ENCODE results near the gene DNAH17.

DNAH17 gene, protein sequence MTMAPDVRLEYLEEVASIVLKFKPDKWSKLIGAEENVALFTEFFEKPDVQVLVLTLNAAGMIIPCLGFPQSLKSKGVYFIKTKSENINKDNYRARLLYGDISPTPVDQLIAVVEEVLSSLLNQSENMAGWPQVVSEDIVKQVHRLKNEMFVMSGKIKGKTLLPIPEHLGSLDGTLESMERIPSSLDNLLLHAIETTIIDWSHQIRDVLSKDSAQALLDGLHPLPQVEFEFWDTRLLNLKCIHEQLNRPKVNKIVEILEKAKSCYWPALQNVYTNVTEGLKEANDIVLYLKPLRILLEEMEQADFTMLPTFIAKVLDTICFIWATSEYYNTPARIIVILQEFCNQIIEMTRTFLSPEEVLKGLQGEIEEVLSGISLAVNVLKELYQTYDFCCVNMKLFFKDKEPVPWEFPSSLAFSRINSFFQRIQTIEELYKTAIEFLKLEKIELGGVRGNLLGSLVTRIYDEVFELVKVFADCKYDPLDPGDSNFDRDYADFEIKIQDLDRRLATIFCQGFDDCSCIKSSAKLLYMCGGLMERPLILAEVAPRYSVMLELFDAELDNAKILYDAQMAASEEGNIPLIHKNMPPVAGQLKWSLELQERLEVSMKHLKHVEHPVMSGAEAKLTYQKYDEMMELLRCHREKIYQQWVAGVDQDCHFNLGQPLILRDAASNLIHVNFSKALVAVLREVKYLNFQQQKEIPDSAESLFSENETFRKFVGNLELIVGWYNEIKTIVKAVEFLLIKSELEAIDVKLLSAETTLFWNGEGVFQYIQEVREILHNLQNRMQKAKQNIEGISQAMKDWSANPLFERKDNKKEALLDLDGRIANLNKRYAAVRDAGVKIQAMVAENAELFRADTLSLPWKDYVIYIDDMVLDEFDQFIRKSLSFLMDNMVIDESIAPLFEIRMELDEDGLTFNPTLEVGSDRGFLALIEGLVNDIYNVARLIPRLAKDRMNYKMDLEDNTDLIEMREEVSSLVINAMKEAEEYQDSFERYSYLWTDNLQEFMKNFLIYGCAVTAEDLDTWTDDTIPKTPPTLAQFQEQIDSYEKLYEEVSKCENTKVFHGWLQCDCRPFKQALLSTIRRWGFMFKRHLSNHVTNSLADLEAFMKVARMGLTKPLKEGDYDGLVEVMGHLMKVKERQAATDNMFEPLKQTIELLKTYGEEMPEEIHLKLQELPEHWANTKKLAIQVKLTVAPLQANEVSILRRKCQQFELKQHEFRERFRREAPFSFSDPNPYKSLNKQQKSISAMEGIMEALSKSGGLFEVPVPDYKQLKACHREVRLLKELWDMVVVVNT (N-terminal part only)

DNA sequence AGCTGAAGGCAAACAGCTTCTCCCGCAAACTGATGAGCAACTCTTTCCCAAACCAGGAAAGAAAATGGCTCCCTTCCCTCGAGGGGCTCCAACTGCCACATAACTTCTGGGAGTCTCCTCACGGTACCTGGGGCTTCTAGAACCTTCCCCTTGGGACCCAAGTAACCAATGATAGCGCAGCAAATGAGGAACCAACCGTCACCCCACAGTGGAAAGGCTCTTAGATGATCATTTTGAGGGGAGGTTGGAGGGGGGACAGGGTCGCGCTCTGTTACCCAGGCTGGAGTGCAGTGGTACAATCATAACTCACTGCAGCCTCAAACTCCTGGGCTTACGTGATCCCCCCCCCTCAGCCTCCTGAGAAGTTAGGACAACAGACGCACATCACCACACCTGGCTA is at the start of gene DNAH17:
Gene DNAH17, minus strand, starts transcription at position 101 of the 400 bp plus-strand sequence. CDS start 2,339 bp downstream, outside the sequence.
- no peak for DNase-seq (ENCODE audit: low read depth)

DNA sequence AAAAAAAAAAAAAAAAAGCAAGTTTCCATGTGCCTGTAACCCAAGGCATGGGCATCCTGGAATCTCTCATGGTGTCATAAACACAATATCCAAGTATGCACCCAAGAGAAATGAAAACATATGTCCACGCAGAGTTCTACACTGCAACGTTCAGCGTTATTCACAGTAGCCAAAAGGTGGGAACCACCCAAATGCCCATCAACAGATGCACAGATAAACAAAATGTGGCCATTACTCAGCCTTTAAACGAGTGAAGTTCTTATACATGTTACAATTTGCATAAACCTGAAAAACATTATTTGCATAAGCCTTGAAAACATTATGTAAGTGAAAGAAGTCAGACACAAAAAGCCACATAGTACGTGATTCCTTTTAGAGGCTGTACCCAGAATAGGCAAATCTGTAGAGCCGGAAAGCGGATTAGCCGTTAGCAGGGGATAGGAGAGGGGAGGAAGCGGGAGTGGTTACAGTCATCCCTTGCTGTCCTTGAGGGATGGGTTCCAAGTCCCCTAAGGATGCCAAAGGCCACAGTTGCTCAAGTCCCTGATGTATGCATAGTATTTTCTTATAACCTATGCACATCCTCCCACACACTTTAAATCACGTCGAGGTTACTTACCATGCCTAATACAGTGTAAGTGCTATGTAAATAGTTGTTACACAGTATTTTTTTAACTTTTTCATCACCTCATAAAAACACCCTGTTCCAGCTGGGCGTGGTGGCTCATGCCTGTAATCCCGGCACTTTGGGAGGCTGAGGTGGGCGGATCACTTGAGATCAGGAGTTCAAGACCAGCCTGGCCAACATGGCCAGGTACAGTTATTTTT is 47.3 kb upstream of the DNAH17 start:
- no peak for DNase-seq (ENCODE audit: low read depth)

DNA sequence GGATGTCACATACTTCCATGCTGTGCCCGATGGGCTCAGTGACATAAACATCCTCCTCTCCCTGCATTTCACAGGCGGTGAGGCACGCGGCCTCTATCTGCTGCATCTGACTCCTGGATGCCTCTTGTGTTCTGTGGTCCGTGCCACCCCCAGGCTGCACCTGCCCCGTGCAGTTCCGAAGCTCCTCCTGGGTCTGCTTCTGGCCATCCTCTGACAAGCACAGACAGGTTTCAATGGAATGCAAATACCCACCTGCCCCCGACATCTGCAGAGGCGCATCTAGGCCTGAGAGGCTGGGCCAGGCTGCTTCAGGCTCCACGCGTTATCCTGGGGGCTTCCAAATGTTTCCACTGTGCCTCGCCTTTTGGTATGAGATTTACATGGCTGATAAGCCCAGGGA is 46.3 kb upstream of the DNAH17 start:
- DNase-seq (ENCODE audit: low read depth), result no peak

DNA sequence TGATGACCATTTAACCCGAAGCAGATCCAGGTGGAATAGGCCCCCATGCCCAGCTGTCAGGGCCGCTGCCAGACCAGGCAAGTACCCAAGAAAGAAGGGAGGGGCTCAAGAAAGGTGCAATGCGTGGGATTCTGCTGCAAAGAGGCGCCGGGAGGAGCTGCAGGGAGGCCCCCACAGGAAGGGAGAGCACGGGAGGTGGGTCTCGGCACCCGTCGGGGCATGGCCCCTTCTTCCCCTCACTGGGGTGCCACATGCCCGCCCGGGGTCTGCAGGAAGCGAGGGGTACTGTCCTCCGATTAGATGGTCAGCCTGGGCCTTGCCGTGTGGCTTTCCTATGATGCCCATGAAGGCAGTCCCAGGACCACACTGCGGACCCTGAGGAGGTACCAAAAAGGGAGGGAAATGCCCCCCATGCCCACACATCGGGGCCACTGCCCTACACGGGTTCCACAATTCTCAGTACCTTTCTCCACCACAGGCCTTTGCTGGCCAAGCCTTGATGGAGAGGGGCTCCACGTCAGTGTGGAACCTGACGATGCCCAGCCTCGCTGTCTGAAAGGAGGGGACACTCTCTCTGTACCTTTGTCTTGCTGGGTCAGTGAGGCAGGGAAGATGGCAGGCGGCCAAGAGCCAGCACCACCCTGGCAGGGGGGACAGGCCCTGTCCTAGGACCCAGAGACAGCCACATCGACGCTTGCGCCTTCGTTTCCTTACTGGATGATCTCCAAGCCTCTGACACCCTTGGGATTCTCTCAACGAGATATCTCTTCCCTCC is 45.5 kb upstream of the DNAH17 start:
- no peak for DNase-seq (ENCODE audit: low read depth)

DNA sequence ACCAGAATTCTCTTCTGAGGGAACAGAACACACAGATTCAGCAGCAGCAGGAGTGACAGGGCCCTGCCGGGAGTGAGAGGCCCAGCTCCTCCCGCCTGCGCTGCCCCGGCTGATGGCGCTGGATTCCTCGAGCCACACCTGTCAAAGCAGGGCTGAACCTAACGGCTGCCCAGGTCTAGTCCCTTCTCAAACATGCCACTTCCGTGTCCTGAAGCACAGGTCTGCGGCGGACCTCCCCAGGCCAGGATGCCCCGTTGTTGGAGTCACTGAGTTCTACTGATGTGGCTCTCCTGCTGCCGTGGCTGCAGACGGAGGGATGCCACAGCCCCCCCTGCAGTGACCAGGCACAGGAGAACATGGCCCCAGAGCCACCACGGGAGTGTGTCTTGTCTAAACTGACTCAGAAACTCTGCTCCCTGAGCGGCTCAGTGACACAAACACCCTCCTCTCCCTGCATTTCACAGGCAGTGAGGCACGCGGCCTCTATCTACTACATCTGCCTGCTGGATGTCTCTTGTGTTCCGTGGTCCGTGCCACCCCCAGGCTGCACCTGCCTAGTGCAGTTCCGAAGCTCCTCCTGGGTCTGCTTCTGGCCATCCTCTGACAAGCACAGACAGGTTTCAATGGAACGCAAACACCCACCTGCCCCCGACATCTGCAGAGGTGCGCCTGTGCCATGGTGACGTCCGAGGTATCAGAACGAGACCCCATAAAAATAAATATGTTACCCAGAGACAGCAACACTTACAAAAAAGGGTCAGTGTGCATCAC is 44.7 kb upstream of the DNAH17 start:
- no peak for DNase-seq (ENCODE audit: low read depth)

DNA sequence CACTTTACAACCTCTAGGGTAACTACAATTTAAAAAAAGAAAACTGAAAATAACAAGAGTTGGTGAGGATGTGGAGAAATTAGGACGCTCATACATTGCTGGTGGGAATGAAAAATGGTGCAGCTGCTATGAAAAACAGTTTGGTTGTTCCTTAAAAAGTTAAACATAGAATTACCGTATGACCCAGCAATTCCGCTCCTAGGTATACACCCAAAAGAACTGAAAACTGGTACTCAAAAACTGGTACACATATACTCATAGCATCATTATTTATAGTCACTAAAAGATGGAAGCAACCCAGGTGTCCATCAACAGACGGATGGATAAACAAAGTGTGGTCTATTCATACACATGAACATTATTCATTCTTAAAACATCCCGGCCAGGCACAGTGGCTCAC is 42.9 kb upstream of the DNAH17 start:
- DNase-seq (ENCODE audit: low read depth), result no peak

DNA sequence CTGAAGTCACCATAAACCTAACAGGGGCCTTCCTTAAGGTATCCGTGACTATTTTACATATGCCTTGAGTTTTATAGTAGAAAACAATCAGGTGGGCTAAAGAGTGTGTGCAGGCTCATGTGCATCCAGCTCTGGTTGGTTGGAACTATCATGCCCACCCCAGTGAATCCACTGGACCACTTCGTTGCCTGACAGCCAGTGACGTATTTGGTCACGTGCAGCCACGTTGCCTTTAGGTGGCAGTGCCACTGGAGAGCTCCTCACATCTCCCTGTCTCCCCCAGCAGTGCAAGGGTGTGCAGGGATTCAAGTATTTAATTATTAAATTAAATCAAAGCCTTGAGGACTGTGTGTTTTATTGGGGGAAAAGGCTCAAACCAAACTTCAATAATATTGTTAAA is 42.1 kb upstream of the DNAH17 start:
- no peak for DNase-seq (ENCODE audit: low read depth)

DNA sequence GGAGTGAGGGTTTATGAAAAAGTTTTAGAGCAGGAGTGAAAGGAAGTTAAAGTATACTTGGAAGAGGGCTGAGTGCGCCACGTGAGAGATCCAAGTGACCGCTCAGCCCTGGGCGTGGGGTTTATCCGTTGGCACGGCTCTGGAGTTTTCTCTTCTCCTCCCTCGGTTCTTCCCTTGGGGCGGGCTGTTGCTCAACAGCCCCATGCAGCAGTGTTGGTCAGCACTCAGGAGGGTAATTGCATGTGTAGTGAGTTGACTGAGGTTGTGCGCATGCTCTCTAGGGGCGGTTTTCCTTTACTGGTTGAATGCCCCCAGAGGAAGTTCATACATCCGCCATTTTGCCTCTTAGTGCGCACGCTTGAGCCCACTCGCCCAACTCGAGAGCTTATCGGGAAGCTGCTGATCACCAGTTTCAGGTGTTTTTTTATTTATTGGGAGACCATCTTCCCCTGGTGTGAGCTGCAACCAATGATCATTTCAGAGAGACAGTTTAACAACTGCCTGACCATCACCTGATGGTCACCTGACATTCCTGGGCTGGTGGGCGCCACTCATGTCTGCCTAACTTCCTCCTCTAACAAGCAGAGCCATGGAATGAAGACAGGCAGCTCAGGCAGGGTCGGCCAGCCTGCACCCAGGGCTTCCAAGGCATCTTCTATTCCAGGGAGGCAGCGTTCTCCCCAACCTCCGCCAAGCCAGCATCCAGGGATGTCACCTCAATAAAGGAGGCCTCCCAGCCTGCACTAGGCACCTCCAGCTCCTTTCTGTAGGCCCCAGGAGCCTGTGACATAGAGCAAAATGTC is 41.3 kb upstream of the DNAH17 start:
- DNase-seq (ENCODE audit: low read depth), result no peak

DNA sequence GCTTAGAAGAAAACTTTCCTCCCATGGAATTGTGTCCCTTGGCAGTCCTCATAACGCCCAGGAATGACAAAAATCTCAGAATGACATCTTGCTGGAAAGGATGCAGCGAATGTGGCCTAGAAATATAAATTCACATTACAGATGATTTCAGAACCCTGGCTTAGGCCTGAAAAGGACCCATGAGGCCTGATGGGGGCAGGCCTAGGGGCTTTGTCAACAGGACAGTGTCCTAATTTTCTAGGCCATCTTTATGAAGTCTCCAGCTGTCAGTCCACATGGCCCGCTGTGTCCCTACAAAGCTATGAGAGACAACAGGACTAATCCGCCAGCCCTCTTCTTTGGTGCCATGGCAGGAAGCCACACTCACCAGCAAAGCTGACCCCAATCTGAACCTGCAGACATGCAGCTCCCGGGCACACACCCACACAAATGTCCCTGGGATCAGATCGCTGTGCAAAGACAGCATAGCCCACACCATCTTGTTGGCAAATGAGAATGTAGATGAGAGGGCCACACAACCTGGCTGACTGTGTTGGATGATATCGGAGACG is 40.4 kb upstream of the DNAH17 start:
- DNase-seq (ENCODE audit: low read depth), result no peak

DNA sequence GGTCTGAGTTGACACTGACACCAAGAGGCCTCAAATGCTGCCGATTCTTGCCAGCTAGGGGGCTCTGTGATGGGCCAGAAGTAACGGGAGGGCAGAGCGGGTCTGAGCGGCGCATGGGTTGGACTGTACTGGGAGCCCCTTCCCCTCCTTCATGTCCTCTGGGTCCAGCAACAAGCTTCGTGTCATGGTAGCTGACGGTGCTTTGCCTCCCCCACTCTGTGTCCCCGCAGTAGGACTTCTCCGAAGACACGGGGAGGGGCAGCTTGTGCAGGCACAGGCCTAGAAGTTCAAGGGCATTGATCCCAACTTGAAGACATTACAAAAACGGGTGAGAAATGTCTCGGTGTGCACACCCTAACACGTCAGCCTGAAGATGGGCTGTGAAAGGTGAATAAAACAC is 39.8 kb upstream of the DNAH17 start:
- DNase-seq (ENCODE audit: low read depth), result no peak

DNA sequence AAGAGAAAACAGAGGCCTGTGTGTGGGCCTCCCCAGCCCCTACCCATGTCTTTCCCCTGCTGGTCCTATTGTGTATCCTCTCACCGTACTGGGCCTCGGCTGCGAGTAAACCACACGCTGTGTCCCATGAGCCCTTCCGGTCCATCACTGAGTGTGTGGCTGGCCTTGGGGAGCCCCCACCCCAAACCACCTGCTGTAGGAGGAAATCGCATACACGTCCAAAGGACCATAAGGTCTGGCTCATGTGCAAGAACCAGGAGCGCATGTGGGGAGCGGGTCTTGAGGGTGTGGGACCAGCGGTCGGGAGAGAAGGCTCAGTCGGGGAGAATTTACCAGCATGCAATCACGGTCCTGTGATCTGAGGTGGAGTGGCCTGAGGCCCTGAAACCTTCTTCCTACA is 38.4 kb upstream of the DNAH17 start:
- no peak for DNase-seq (ENCODE audit: low read depth)

DNA sequence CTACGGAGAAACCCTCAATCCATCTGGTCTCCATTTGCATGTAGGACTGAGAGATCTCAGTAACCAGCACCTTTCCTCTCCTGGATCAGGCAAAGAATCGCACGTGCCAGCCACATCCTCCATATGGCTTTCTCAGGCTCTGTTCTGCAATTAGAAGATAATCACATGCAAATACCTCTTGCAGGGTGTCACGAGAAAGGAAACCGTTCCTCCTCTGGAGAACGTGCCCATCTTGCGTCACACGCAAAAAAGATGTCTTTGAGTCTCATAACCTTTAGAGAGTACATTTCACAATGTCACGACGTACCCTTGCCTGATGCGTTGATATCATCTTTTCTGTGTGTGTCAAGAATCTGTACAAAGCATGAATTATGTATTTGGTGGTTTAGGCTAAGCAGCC is 36.2 kb upstream of the DNAH17 start:
- no peak for DNase-seq (ENCODE audit: low read depth)

DNA sequence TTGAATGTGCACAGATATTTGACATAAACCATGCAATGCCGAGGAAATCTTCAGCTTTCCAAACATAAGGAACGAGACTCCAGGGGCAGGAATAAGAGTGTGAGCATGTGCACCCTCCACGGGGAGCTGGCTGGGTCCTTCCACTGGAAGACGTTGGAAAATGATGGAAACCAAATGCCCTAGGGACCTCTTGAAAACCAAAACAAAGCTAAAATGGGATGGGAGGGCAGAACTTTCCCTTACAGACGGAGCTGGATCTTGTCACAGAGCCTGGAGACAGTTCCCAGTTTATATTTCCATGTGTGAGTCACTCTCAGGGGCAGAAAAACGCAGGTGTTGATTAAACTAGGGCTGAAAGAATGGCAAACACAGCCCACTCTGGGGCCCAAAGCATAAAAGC is 34.4 kb upstream of the DNAH17 start:
- no peak for DNase-seq (ENCODE audit: low read depth)

DNA sequence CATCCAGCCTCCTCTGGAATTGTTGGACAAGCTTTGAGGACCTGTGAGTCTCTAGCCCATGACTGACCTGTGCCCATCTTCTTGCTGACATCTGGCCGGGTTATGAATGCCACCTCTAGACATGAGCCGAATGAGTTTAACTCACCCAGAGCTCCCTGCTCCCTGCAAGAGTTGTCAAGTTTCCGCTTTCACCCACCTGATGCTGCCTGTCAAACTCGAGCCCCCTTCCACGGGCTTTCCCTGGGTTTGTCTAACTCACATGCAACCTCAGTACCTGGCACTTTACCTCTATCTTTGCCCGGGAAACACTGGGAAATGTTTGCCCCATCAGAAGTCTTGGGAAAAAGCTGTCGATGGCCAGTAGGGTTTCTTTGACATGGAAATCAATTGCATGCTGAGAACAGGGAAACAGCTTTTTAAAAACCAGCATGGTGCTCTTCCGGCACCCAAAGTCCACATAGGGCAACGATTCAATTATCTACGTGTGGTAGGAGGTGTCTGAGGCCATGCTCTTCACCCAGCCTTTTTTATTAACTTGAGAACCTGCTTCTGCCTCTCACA is 33.8 kb upstream of the DNAH17 start:
- DNase-seq (ENCODE audit: low read depth), result no peak

DNA sequence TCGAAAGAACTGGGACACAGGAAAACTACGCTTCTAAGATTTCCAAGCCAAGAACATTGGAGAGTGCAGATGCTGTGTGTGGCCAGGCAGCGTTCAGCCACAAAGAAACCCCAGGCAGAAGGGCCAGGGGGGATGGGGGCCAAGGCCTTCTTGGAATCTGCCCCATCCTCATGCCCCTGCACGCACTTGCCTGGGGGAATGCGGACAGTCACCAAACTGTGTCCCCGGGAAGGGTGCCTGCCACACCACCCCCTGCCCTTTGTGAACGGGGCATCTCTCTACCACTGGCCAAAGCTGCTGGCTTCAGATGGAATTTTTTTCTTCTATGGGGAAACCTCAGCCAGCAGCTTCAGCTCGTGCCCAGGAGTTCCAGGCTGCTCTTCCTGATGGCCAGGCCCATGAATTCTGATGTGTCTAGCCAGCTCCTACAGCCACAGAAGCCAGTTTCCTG is 32.0 kb upstream of the DNAH17 start:
- no peak for DNase-seq (ENCODE audit: low read depth)

DNA sequence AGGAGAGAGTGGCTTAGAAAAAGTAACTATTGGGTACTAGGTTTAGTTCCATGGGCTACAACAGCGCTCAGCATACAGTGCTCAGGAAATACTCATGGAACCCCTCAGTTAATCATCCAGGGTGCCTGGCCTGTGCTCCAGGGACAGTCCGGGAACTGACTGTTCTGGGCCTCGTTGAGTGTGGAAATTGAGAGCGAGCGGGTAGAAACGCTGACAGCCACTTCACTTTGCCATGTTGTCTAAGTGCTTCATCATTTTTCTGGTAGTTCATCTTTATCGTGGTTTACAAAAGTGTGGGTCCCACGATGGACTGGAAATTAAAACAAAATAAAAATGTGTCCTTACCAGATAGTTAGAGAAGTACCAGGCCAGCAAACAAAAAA is 31.6 kb upstream of the DNAH17 start:
- DNase-seq (ENCODE audit: low read depth), result no peak

DNA sequence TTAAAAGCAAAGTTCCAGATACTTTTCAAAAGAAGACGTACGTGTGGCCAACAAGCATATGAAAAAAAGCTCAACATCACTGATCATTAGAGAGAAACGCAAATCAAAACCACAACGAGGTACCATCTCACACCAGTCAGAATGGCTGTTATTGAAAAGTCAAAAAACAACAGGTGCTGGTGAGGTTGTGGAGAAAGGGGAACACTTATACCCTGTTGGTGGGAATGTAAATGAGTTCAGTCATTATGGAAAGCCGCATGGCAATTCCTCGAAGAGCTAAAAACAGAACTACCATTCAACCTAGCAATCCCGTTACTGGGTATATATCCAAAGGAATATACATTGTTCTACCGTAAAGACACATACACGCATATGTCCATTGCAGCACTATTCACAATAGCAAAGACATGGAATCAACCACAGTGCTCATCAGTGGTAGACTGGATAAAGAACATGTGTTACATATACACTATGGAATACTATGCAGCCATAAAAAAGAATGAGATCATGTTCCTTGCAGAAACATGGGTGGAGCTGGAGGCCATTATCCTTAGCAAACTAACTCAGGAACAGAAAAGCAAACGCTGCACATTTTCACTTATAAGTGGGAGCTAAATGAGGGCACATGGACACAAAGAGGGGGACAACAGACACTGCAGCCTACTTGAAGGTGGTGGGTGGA is 31.1 kb upstream of the DNAH17 start:
- no peak for DNase-seq (ENCODE audit: low read depth)

DNA sequence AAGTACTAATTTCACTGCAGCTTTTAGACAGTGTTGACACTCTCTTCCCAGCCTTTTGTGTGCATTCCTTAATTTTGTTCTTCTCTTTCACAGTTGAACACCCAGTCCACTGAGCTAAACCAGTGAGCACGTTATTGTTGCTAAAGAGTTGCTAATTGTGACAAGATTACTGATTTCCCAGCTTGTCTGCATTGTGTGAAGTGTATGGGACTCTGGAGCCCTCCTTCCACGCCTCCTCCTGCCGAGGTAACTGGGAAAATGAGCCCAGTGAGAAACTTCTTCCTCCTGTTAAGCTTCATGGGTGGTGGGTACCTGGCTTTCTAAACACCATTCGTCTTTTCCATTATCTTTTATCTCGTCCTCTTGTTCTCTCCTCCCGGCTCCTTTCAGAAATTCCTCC is 29.8 kb upstream of the DNAH17 start:
- DNase-seq (ENCODE audit: low read depth), result no peak

Data from GM04504 (cell line).